Measurements from ENCODE around the gene C19orf47. TPM values are rescaled to one million over a fixed set of nuclear protein-coding genes. Genes with fewer than 3 reads are reported as not detected.

Gene C19orf47
- total and polyA plus RNA-seq, 8 donors: 0.58 to 59.7 (median 8.6) TPM

GRCh38 chr19:40315812-40316470 is 32.3 kb downstream of the C19orf47 start:
- Histone ChIP-seq H3K27me3 (no peaks in the 10 kb centered on the region), H3K36me3 (peaks cover 4 to 47% (median 39%) of the 10 kb centered on the region in 4 donors), H3K4me1 (peaks cover 0 to 4% (median 0%) of the 10 kb centered on the region in 4 donors), H3K27ac (no peak overlapping the region), H3K4me3 (no peak overlapping the region), H3K9me3 (no peaks in the 10 kb centered on the region)
- 82 to 90% (median 87%) methylated on average over 4 to 5 of the region's 5 CpGs for WGBS, 5 donors
- intact Hi-C loops (cut with DNase I; ENCODE audit: low total_unique reads): no loop called here
- no peak for TF ChIP-seq CTCF (IDR thresholded peaks at IDR 0.05)
- no peak for TF ChIP-seq POLR2AphosphoS5 (IDR thresholded peaks at IDR 0.05)
- TF ChIP-seq EP300 (IDR thresholded peaks at IDR 0.05): no peak
- TF ChIP-seq POLR2A (IDR thresholded peaks at IDR 0.05): no peak
- no peak for DNase-seq

DNA sequence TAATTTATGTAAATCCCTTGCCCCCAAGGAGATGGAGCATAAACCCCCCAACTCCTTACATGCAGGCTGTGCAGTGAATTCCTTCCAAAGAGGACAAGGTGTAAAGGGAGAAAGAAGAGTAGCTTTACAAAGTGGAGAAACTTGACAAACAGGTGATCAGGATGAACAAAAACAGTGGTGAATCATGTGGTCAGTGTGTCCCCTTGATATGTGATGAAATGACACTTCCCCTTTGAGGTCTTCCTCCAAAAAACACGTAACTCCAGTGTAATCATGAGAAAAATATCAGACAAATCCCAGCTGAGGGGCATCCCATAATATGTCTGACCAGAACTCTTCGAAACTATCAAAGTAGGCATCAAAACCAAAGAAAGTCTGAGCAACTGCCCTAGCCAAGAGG is 33.5 kb downstream of the C19orf47 start:
- H3K27me3 ChIP-seq: no peaks in the 10 kb centered on the region
- WGBS, 5 donors: 70 to 83% (median 75%) methylated on average over 2 of the region's 2 CpGs
- H3K36me3 ChIP-seq: peaks cover 0 to 34% (median 28%) of the 10 kb centered on the region in 4 donors
- H3K4me1 ChIP-seq: peaks cover 0 to 4% (median 0%) of the 10 kb centered on the region in 4 donors
- H3K4me3 ChIP-seq: no peak overlapping the region
- no peak overlapping the region for H3K27ac ChIP-seq
- intact Hi-C loops (cut with DNase I; ENCODE audit: low total_unique reads): no loop called here
- DNase-seq: no peak
- H3K9me3 ChIP-seq: no peaks in the 10 kb centered on the region
- TF ChIP-seq CTCF (IDR thresholded peaks at IDR 0.05): no peak
- no peak for TF ChIP-seq POLR2A (IDR thresholded peaks at IDR 0.05)
- no peak for TF ChIP-seq POLR2AphosphoS5 (IDR thresholded peaks at IDR 0.05)
- TF ChIP-seq EP300 (IDR thresholded peaks at IDR 0.05): no peak

DNA sequence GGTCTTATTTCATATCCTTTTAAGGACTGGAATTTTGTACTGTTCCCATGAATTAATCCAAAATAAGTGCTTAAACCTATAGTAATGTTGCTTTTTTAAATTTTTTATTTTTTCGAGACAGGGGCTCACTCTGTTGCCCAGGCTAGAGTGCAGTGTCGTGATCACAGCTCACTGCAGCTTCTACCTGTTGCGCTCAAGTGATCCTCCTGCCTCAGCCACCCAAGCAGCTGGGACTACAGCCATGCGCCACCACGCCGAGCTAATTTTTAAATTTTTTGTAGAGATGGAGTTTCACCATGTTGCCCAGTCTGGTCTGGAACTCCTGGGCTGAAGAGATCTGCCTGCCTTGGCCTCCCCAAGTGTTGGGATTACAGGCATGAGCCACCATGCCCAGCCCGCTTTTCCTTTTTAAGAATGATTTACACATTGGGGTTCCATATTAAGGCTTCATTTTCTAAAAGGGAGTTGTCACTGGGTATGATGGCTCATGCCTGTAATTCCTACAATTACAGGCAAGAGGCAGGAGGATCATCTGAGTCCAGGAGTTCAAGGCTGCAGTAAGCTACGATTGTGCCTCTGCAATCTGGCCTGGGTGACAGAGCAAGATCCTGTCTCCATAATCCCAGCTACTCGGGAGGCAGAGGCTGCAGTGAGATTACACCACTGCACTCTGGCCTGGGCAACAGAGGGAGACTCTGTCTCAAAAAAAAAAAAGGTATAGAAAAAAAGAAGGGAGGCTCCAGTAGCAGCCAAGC is 34.8 kb downstream of the C19orf47 start:
- no peak for TF ChIP-seq CTCF (IDR thresholded peaks at IDR 0.05)
- TF ChIP-seq POLR2A (IDR thresholded peaks at IDR 0.05): no peak
- TF ChIP-seq EP300 (IDR thresholded peaks at IDR 0.05): no peak
- TF ChIP-seq POLR2AphosphoS5 (IDR thresholded peaks at IDR 0.05): no peak
- WGBS, 5 donors: 88 to 96% (median 94%) methylated on average over 9 of the region's 9 CpGs
- Histone ChIP-seq H3K36me3 (peaks cover 0 to 23% (median 22%) of the 10 kb centered on the region in 4 donors), H3K27me3 (no peaks in the 10 kb centered on the region), H3K4me1 (peaks cover 0 to 4% (median 0%) of the 10 kb centered on the region in 4 donors), H3K27ac (no peak overlapping the region), H3K9me3 (no peaks in the 10 kb centered on the region), H3K4me3 (no peak overlapping the region)
- intact Hi-C loops (cut with DNase I; ENCODE audit: low total_unique reads): no loop called here
- DNase-seq: no peak

GRCh38 chr19:40312533-40312932 is 35.7 kb downstream of the C19orf47 start:
- intact Hi-C loops (cut with DNase I; ENCODE audit: low total_unique reads): no loop called here
- TF ChIP-seq EP300 (IDR thresholded peaks at IDR 0.05) (no peak), POLR2A (IDR thresholded peaks at IDR 0.05) (no peak), CTCF (IDR thresholded peaks at IDR 0.05) (no peak), POLR2AphosphoS5 (IDR thresholded peaks at IDR 0.05) (no peak)
- Histone ChIP-seq H3K27ac (no peak overlapping the region), H3K4me3 (no peak overlapping the region), H3K27me3 (no peaks in the 10 kb centered on the region), H3K36me3 (peaks cover 0 to 15% (median 13%) of the 10 kb centered on the region in 4 donors), H3K9me3 (no peaks in the 10 kb centered on the region), H3K4me1 (peaks cover 0 to 4% (median 0%) of the 10 kb centered on the region in 4 donors)
- DNase-seq: no peak
- 59 to 77% (median 67%) methylated on average over 2 of the region's 2 CpGs for WGBS, 5 donors
